Measurements from ENCODE around the gene CELF2.

CELF2 gene

GRCh38 chr10:11224792-11225416 is 207.2 kb downstream of the CELF2 start:
- no peak for DNase-seq (ENCODE audit: low spot score)

GRCh38 chr10:11225935-11226334 is 208.3 kb downstream of the CELF2 start:
- DNase-seq (ENCODE audit: low spot score): no peak

- no peak for DNase-seq (ENCODE audit: low spot score)
Measured at GRCh38 chr10:11227103-11227502, 209.4 kb downstream of the CELF2 start.

- DNase-seq (ENCODE audit: low spot score): no peak
Measured at GRCh38 chr10:11229893-11230292, 212.2 kb downstream of the CELF2 start.

GRCh38 chr10:11230498-11231167 is 213.0 kb downstream of the CELF2 start:
- DNase-seq (ENCODE audit: low spot score): no peak

- no peak for DNase-seq (ENCODE audit: low spot score)
Measured at GRCh38 chr10:11231285-11231684, 213.6 kb downstream of the CELF2 start.

- DNase-seq (ENCODE audit: low spot score): no peak
Measured at GRCh38 chr10:11232222-11232961, 214.7 kb downstream of the CELF2 start.

GRCh38 chr10:11234857-11235531 is 217.3 kb downstream of the CELF2 start:
- no peak for DNase-seq (ENCODE audit: low spot score)

GRCh38 chr10:11235771-11236170 is 218.1 kb downstream of the CELF2 start:
- DNase-seq (ENCODE audit: low spot score): no peak

- DNase-seq (ENCODE audit: low spot score): no peak
Measured at GRCh38 chr10:11236234-11236633, 218.6 kb downstream of the CELF2 start.

GRCh38 chr10:11237571-11237970 is 219.9 kb downstream of the CELF2 start:
- no peak for DNase-seq (ENCODE audit: low spot score)

GRCh38 chr10:11238893-11239292 is 221.2 kb downstream of the CELF2 start:
- no peak for DNase-seq (ENCODE audit: low spot score)

GRCh38 chr10:11240641-11241040 is 223.0 kb downstream of the CELF2 start:
- no peak for DNase-seq (ENCODE audit: low spot score)

GRCh38 chr10:11242443-11243387 is 225.0 kb downstream of the CELF2 start:
- DNase-seq (ENCODE audit: low spot score): no peak

GRCh38 chr10:11243425-11244222 is 226.0 kb downstream of the CELF2 start:
- no peak for DNase-seq (ENCODE audit: low spot score)

- no peak for DNase-seq (ENCODE audit: low spot score)
Measured at GRCh38 chr10:11245095-11245479, 227.4 kb downstream of the CELF2 start.

GRCh38 chr10:11245510-11245909 is 227.8 kb downstream of the CELF2 start:
- DNase-seq (ENCODE audit: low spot score): no peak

GRCh38 chr10:11245981-11246590 is 228.4 kb downstream of the CELF2 start:
- DNase-seq (ENCODE audit: low spot score): no peak

GRCh38 chr10:11246752-11247467 is 229.2 kb downstream of the CELF2 start:
- no peak for DNase-seq (ENCODE audit: low spot score)

All from AG20443 (cell line).